ENCODE results near the gene WDR1.
A peak's percentile ranks its signal among the peaks of the same experiment; 100 is the strongest.

WDR1 gene

DNA sequence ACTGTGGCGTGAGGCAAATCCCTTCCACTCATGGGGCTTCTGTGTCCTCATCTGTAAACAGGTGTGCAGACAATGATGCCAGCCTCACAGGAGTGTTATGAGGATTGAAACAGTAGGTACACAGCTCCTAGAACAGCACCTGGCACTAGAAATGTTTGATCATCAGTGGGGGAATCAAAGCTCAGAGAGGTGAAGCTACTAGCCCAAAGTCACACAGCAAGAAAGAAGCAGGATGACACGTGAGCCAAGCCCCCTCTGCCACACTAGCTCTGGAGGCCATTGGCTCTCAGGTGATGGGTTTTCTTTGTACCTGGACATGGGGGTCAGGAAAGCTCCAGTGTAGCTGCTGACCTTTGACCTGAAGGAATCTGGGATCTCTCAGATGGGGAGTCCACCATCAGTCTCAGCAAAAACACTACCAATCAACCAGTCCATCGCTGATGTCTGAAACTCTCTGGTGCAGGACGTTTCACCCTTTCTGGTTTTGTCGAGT lies 81.9 kb downstream of the WDR1 start:
- DNase-seq (ENCODE audit: low read depth), result no peak

DNA sequence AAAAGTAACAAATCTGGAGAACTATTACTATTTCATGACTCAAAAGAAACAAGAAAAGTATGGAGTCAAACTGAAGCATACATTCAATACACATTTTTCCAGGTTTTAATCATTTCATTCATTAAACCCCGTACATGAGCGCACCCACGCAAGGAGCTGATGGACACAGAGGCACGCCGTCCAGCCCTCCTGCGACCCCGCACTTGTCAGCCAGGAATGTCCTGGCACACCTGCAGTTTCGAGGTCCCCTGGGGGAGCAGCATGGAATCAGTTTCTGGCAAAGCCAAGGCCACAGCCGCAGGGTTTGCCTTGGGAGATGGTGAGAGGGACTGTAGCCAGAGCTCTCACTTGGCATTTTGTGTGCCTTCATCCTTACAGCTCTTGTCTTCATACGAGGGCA lies 82.5 kb downstream of the WDR1 start:
- no peak for DNase-seq (ENCODE audit: low read depth)

DNA sequence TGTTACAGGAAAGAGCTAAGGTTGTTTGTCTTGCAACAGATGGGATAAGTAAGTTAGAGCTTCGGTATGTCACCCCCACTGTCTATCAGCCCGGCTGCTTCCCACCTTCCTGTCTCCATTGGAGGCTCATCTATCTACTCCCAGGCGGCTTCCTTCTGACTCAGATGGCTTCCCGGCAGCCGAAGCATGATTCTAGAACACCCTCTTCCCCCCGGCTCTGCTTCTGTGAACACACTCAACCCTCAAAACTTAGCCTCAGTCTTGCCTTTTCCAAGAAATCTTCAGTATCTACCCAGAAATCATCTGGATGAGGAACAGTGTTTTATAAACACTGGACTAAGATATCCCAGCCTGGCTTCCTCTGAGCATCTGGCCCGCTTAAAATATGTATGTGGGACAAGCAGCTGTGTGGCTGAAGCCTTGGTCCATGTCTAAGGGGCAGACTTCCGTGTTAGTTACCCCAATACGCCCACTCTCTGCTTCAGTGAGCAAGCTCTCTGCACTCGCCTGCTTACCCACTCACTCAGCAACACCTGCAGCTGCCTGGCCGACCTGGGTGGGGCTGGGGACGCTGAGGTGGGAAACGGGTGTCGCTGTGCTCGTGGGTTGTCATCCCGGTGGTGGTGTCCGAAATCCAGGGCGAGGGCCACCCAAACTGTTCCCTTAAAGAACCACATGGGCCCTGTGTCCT lies 83.3 kb downstream of the WDR1 start:
- peak; percentile 62 for DNase-seq (ENCODE audit: low read depth)

DNA sequence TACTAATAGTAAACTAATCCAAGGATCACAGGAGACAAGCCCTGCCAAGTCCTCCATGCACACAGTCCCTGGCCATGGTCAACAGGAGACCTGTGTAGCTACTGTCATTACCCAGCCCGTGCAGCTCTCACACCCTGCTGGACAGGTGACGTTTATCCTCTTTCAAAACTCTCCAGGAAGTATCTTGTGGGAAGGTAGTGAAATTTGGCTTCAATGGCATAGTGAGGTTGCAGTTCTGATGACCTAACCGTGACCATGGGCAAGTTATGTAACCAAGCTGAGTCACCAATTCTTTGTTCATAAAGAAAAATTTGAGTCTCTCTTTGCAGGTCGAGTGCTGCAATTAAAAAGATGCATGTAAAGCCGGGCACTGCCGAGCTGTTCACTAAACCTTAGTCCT lies 84.0 kb downstream of the WDR1 start:
- DNase-seq (ENCODE audit: low read depth), result peak; percentile 68

DNA sequence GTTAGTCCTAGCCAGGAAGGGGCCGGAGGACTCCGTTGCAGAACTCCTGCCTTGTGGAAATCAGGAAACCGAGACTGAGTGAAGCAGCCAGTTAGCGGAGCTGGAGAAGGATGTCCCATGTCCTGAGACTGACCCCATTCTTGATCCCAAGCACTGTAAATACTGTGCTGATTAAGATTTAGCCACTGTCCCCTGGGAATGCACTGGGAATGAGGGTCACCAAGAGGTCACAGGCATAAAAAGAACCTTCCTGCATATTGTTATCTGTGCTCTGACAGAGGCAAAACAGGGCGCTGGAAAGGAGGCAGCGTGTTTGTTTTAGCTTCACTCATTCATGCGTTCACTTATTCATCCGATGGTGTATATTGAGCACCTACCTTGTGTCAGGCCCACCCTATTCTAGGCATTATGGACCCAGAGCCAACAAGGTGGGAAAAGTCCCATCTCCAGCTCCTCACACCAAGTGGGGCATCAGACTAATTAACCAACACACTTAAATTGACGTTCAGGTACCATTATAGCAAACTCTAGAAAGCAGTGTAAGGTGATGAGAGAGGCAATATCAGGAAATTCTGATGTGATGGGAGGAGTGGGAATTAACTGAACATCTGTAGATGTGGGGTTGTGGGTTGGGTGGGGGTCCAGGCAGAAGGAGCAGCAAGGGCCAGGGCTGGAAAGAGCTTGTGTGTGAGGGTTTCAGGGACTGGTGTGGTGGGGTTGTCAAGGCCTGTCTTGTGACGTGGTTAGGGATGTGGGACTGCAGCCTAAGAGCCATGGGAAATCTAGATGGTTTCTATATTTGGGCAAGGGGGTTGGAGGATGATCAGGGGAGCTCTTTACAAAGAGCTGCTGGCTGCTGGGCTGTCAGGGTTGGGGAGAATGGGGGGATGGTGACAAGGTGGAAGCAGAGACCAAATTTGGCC lies 84.7 kb downstream of the WDR1 start:
- DNase-seq (ENCODE audit: low read depth), result no peak

DNA sequence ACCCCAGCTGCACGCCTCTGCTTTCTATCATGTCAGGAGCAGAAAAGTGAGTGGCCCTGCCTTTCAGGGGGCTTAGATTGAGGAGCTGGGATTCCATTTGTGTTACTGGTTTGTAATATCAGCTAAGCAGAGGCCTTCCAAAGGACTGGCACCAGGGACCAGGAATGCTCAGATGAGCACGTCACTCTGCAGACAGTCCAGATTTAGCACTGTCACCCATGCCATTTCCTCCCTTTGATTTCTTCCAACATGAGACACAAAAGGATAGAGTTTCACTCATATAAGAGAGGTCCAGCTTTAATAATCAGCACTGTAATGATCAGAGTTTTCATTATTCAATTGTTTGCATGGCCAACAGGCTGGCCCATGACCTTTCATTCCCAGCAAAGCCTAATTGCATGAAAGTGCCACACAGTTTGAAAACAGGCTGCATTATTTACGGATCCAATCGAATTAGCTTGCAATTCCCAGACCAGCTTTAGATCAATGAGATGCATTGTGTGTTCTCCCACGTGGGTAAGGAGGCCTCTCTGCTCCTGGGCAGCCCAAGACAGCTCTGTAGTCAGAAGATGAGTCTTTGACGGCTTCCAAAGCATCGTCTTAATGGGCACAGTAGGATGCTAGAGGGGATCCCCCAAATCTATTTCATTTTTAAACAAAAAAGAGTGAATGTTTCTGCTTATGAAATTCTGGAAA lies 85.5 kb downstream of the WDR1 start:
- no peak for DNase-seq (ENCODE audit: low read depth)

DNA sequence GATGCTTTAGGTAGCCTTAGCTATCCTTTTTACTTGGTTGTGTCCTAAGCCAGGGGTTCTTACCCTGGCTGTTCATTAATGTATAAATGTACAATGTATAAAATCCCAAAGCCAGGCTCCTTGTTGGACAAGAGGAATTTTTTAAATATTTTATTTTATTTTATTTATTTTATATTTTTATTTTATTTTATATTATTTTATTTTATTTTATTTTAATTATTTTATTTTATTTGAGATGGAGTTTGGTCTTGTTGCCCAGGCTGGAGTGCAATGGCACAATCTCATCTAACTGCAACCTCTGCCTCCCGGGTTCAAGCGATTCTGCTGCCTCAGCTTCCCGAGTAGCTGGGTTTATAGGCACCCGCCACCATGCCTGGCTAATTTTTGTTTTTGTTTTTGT lies 87.2 kb downstream of the WDR1 start:
- no peak for DNase-seq (ENCODE audit: low read depth)

DNA sequence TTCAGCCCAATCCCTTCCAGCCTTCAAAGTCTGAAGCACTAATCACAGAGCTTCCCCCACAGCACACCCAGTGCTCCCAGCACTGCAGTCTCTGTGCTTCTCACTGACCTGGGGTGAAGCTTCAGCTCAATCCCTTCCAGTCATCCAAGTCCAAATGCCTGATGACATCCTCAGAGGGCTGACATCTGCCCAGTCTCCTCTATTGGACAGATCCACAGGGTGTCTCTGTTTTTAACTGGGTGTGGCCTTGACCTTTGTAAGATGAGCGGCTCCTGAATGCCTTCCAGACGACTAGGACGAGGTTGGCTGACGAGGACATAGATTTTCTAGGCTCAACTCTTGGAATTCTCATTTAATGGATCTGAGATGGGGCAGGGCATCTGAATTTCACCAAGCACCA lies 87.7 kb downstream of the WDR1 start:
- no peak for DNase-seq (ENCODE audit: low read depth)

DNA sequence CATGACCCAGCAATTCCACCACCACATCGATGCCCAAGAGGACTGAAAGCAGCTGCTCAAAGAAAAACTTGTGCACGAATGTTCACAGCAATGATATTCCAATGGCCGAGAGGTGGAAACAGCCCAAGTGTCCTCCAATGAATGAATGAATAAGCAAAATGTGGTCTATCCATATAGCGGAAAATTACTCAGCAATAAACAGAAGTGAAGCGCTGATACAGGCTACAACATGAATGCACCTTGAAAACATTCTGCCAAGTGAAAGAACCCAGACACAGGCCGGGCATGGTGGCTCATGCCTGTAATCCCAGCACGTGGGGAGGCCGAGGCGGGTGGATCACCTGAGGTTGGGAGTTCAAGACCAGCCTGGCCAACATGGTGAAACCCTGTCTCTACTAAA lies 90.1 kb downstream of the WDR1 start:
- no peak for DNase-seq (ENCODE audit: low read depth)

DNA sequence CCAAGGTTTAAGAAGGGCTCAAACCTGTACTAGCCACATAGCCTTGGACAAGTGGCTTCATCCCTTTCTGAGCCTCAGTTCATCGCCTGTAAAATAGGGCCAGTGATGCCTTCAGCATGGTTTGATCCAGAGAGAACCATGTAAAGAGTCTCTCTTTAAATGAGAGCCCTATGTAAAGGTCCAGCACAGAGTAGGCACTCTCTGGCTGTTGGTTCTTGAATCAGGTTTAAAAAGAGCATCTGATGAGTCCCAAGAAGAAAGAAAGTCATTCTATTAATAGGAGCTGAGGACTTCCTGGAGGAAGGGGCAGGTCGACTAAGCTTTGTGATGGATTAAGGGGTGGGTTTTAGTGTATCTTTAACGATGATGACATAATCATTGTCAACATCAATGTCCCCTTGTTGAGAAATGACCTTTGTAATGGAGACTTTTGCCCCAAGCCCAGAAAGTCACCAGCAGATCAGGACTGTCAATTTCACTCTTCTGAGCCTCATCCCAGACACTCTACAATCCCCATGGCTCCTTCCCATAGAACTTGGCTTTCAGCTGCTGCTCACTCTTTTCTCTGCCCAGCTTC lies 91.3 kb downstream of the WDR1 start:
- DNase-seq (ENCODE audit: low read depth), result no peak

Data from ELR (cell line).